HUES64 (cell line): Measurements from ENCODE around the gene AGFG1.
"Not testable (repeated sequence)": the region's sequence is repeated elsewhere in the genome, so short reads cannot be mapped to it uniquely, and the experiment has no call there.

ENCODE experiments used
- H3K27ac ChIP-seq: 2 replicates; pipeline ENCODE4 v1.7.0; 2013; ENCODE audit warnings: low read depth, low read length, inconsistent platforms
- H3K27me3 ChIP-seq: 2 replicates; pipeline ENCODE4 v1.6.1; 2013; ENCODE audit warnings: mild to moderate bottlenecking, low read length; ENCODE audit not compliant: insufficient read depth
- H3K36me3 ChIP-seq: 2 replicates; pipeline ENCODE4 v1.6.1; 2013; ENCODE audit warnings: mild to moderate bottlenecking, low read length; ENCODE audit not compliant: insufficient read depth
- H3K4me1 ChIP-seq: 2 replicates; pipeline ENCODE4 v1.6.1; 2013; ENCODE audit warnings: mild to moderate bottlenecking, low read length, moderate library complexity; ENCODE audit not compliant: insufficient read depth
- H3K4me3 ChIP-seq: 2 replicates; pipeline ENCODE4 v1.5.1; 2013; ENCODE audit warnings: mild to moderate bottlenecking, low read length, moderate library complexity
- H3K9ac ChIP-seq: 2 replicates; pipeline ENCODE4 v1.6.1; 2013; ENCODE audit warnings: mild to moderate bottlenecking, low read depth, low read length
- H3K9me3 ChIP-seq: 2 replicates; pipeline ENCODE4 v1.6.1; 2013; ENCODE audit warnings: low read depth, low read length; ENCODE audit not compliant: insufficient read depth
- WGBS: fragments of 150-250, 120-280 bp; methylation state at CpG from one replicate; pipeline ENCODE4 v1.1.7; 2013; ENCODE audit warnings: missing lambda C conversion rate; 5-methylcytosine and 5-hydroxymethylcytosine counted together

The AGFG1 gene

GRCh38 chr2:227515742-227516141 lies 43.8 kb downstream of the AGFG1 start:
- Histone ChIP-seq H3K36me3 (peaks cover 10% of the 10 kb centered on the region), H3K27me3 (no peaks in the 10 kb centered on the region), H3K9me3 (no peaks in the 10 kb centered on the region), H3K27ac (no peak overlapping the region), H3K4me3 (no peak overlapping the region), H3K4me1 (peaks cover 41% of the 10 kb centered on the region), H3K9ac (no peak overlapping the region)
- WGBS: 87% methylated on average over 1 of the region's 1 CpG

GRCh38 chr2:227517724-227518123 lies 45.8 kb downstream of the AGFG1 start:
- no peak overlapping the region for H3K9ac ChIP-seq
- WGBS: 95% methylated on average over 5 of the region's 5 CpGs
- H3K4me3 ChIP-seq: no peak overlapping the region
- H3K27me3 ChIP-seq: no peaks in the 10 kb centered on the region
- peaks cover 28% of the 10 kb centered on the region for H3K4me1 ChIP-seq
- peaks cover 28% of the 10 kb centered on the region for H3K36me3 ChIP-seq
- no peak overlapping the region for H3K27ac ChIP-seq
- no peaks in the 10 kb centered on the region for H3K9me3 ChIP-seq

- Histone ChIP-seq H3K4me1 (peaks cover 22% of the 10 kb centered on the region), H3K36me3 (peaks cover 35% of the 10 kb centered on the region)
- not testable (repeated sequence) for H3K4me3 ChIP-seq, H3K9me3 ChIP-seq, H3K27ac ChIP-seq, H3K27me3 ChIP-seq, H3K9ac ChIP-seq
- WGBS: 87% methylated on average over 6 of the region's 7 CpGs
Observed at GRCh38 chr2:227518278-227518865, 46.4 kb downstream of the AGFG1 start.

GRCh38 chr2:227521178-227521577 lies 49.2 kb downstream of the AGFG1 start:
- H3K27me3 ChIP-seq, H3K27ac ChIP-seq, H3K9me3 ChIP-seq, H3K4me1 ChIP-seq, H3K9ac ChIP-seq, H3K4me3 ChIP-seq: not testable (repeated sequence)
- 98% methylated on average over 3 of the region's 3 CpGs for WGBS
- H3K36me3 ChIP-seq: peaks cover 63% of the 10 kb centered on the region

GRCh38 chr2:227524665-227525064 lies 52.7 kb downstream of the AGFG1 start:
- no peaks in the 10 kb centered on the region for H3K27me3 ChIP-seq
- H3K4me3 ChIP-seq: no peak overlapping the region
- peaks cover 91% of the 10 kb centered on the region for H3K36me3 ChIP-seq
- H3K27ac ChIP-seq: no peak overlapping the region
- H3K9me3 ChIP-seq: no peaks in the 10 kb centered on the region
- 94% methylated on average over 4 of the region's 4 CpGs for WGBS
- no peak overlapping the region for H3K9ac ChIP-seq
- no peaks in the 10 kb centered on the region for H3K4me1 ChIP-seq

GRCh38 chr2:227527351-227527750 lies 55.4 kb downstream of the AGFG1 start:
- H3K9ac ChIP-seq: no peak overlapping the region
- no peaks in the 10 kb centered on the region for H3K27me3 ChIP-seq
- no peak overlapping the region for H3K4me3 ChIP-seq
- no peak overlapping the region for H3K27ac ChIP-seq
- H3K9me3 ChIP-seq: no peaks in the 10 kb centered on the region
- 89% methylated on average over 1 of the region's 2 CpGs for WGBS
- no peaks in the 10 kb centered on the region for H3K4me1 ChIP-seq
- peaks cover 92% of the 10 kb centered on the region for H3K36me3 ChIP-seq

- H3K9ac ChIP-seq: no peak overlapping the region
- peaks cover 92% of the 10 kb centered on the region for H3K36me3 ChIP-seq
- H3K27me3 ChIP-seq: no peaks in the 10 kb centered on the region
- no peaks in the 10 kb centered on the region for H3K4me1 ChIP-seq
- H3K27ac ChIP-seq: no peak overlapping the region
- no peaks in the 10 kb centered on the region for H3K9me3 ChIP-seq
- no CpG with 5 or more reads among the region's 1 CpG for WGBS
- no peak overlapping the region for H3K4me3 ChIP-seq
Observed at GRCh38 chr2:227528803-227529202, 56.8 kb downstream of the AGFG1 start.

GRCh38 chr2:227529871-227530270 lies 57.9 kb downstream of the AGFG1 start:
- WGBS: 94% methylated on average over 2 of the region's 2 CpGs
- no peak overlapping the region for H3K4me3 ChIP-seq
- H3K9ac ChIP-seq: no peak overlapping the region
- peaks cover 92% of the 10 kb centered on the region for H3K36me3 ChIP-seq
- H3K27ac ChIP-seq: no peak overlapping the region
- H3K27me3 ChIP-seq: no peaks in the 10 kb centered on the region
- H3K4me1 ChIP-seq: no peaks in the 10 kb centered on the region
- no peaks in the 10 kb centered on the region for H3K9me3 ChIP-seq

- 0 out of 2 replicates have a peak, but pooled peaks cover 3% of the 10 kb centered on the region for H3K9me3 ChIP-seq
- H3K4me1 ChIP-seq: no peaks in the 10 kb centered on the region
- H3K36me3 ChIP-seq: peaks cover 97% of the 10 kb centered on the region
- no peak overlapping the region for H3K27ac ChIP-seq
- no peaks in the 10 kb centered on the region for H3K27me3 ChIP-seq
- H3K9ac ChIP-seq: no peak overlapping the region
- H3K4me3 ChIP-seq: no peak overlapping the region
- 97% methylated on average over 3 of the region's 3 CpGs for WGBS
Observed at GRCh38 chr2:227534714-227535113, 62.8 kb downstream of the AGFG1 start.

- 92% methylated on average over 2 of the region's 2 CpGs for WGBS
- H3K36me3 ChIP-seq: peaks cover 88% of the 10 kb centered on the region
- no peak overlapping the region for H3K27ac ChIP-seq
- H3K27me3 ChIP-seq: no peaks in the 10 kb centered on the region
- H3K9me3 ChIP-seq: 0 out of 2 replicates have a peak, but pooled peaks cover 3% of the 10 kb centered on the region
- no peak overlapping the region for H3K4me3 ChIP-seq
- no peak overlapping the region for H3K9ac ChIP-seq
- no peaks in the 10 kb centered on the region for H3K4me1 ChIP-seq
Observed at GRCh38 chr2:227536445-227536844, 64.5 kb downstream of the AGFG1 start.

GRCh38 chr2:227539465-227539956 lies 67.6 kb downstream of the AGFG1 start:
- peaks cover 58% of the 10 kb centered on the region for H3K36me3 ChIP-seq
- no peaks in the 10 kb centered on the region for H3K27me3 ChIP-seq
- 94% methylated on average over 8 of the region's 8 CpGs for WGBS
- H3K9me3 ChIP-seq: 0 out of 2 replicates have a peak, but pooled peaks cover 3% of the 10 kb centered on the region
- no peak overlapping the region for H3K27ac ChIP-seq
- no peak overlapping the region for H3K4me3 ChIP-seq
- H3K9ac ChIP-seq: no peak overlapping the region
- H3K4me1 ChIP-seq: no peaks in the 10 kb centered on the region

- not testable (repeated sequence) for H3K4me1 ChIP-seq, H3K4me3 ChIP-seq, H3K27me3 ChIP-seq, H3K9ac ChIP-seq, H3K27ac ChIP-seq
- WGBS: 99% methylated on average over 9 of the region's 9 CpGs
- peaks cover 57% of the 10 kb centered on the region for H3K36me3 ChIP-seq
- H3K9me3 ChIP-seq: peaks cover 10% of the 10 kb centered on the region; the same call in 1 of the 2 replicates
Observed at GRCh38 chr2:227540352-227540751, 68.4 kb downstream of the AGFG1 start.
